Smooth muscle cell (in vitro differentiated cells): ENCODE results near the gene RBM20. TPM values are rescaled to one million over a fixed set of nuclear protein-coding genes. Genes with fewer than 3 reads are reported as not detected.

Experiments
- DNase-seq: peaks from one replicate; lab custom pipeline; 2025; ENCODE audit not compliant: unreplicated experiment; lab: John Stamatoyannopoulos, UW
- H2AFZ ChIP-seq: fragments of 200-600 bp; sonication (generic); 2 replicates; pipeline ENCODE4 v1.6.0; 2016; ENCODE audit warnings: antibody characterized with exemption, low read depth, mild to moderate bottlenecking
- H3F3A ChIP-seq: fragments of 200-600 bp; sonication (generic); 2 replicates; pipeline ENCODE4 v1.6.0; 2017; ENCODE audit warnings: antibody characterized with exemption, low read depth
- H3K27ac ChIP-seq: fragments of 200-600 bp; sonication (generic); 2 replicates; pipeline ENCODE4 v1.5.1; 2016; ENCODE audit warnings: low read depth, mild to moderate bottlenecking
- H3K27me3 ChIP-seq: fragments of 200-600 bp; sonication (generic); 2 replicates; pipeline ENCODE4 v1.6.1; 2016; ENCODE audit warnings: low read depth, mild to moderate bottlenecking
- H3K36me3 ChIP-seq: fragments of 200-600 bp; sonication (generic); 2 replicates; pipeline ENCODE4 v1.5.1; 2016; ENCODE audit warnings: low read depth
- H3K4me1 ChIP-seq: fragments of 200-600 bp; sonication (generic); 2 replicates; pipeline ENCODE4 v1.5.1; 2016; ENCODE audit warnings: low read depth
- H3K4me2 ChIP-seq: fragments of 200-600 bp; sonication (generic); 2 replicates; pipeline ENCODE4 v1.6.0; 2016; ENCODE audit warnings: mild to moderate bottlenecking
- H3K4me3 ChIP-seq: fragments of 200-600 bp; sonication (generic); 2 replicates; pipeline ENCODE4 v1.5.1; 2016; ENCODE audit warnings: mild to moderate bottlenecking
- H3K79me2 ChIP-seq: fragments of 200-600 bp; sonication (generic); 2 replicates; pipeline ENCODE4 v1.6.0; 2016; ENCODE audit warnings: low read depth, mild to moderate bottlenecking
- H3K9ac ChIP-seq: fragments of 200-600 bp; sonication (generic); 2 replicates; pipeline ENCODE4 v1.6.0; 2016; ENCODE audit warnings: low read depth
- H3K9me3 ChIP-seq: fragments of 200-600 bp; sonication (generic); replicated peaks from 2 replicates; pipeline ENCODE4 v1.5.1; 2016; ENCODE audit warnings: low read depth
- H4K20me1 ChIP-seq: fragments of 200-600 bp; sonication (generic); 2 replicates; pipeline ENCODE4 v1.6.0; 2016; ENCODE audit warnings: low read depth
- CTCF ChIP-seq: fragments of 200-600 bp; sonication (generic); IDR thresholded peaks from 2 replicates; pipeline ENCODE4 v1.5.1; 2017; ENCODE audit warnings: borderline replicate concordance, mild to moderate bottlenecking, antibody characterized with exemption; ENCODE audit not compliant: insufficient read depth, poor library complexity, severe bottlenecking
- WGBS: methylation state at CpG from one replicate; pipeline ENCODE4 v1.1.7; 2016; ENCODE audit warnings: low lambda C conversion rate; 5-methylcytosine and 5-hydroxymethylcytosine counted together
- polyA plus RNA-seq: library from polyadenylated mRNA; unstranded; fragments of >200 nt; fragmentation: Nextera tagmentation; extraction: Ambion mirVana; gene quantifications from 2 replicates; pipeline ENCODE4 v1.2.1, GENCODE V29; 2016
- total RNA-seq: library from RNA; depleted of rRNA; stranded (reverse); fragments of >200 nt; gene quantifications from 2 replicates; pipeline ENCODE4 v1.2.3, GENCODE V29; 2014

Gene RBM20
- total and polyA plus RNA-seq, 2 experiments from 2014 or later: 0.09 TPM

- no peak overlapping the region for H3K27ac ChIP-seq
- H3K4me3 ChIP-seq: no peak overlapping the region
- peaks cover 32% of the 10 kb centered on the region for H3K4me1 ChIP-seq
- H2AFZ ChIP-seq: no peak overlapping the region
- 18% methylated on average over 1 of the region's 1 CpG for WGBS
- no peaks in the 10 kb centered on the region for H3K9me3 ChIP-seq
- H3K36me3 ChIP-seq: no peaks in the 10 kb centered on the region
- no peaks in the 10 kb centered on the region for H4K20me1 ChIP-seq
- TF ChIP-seq CTCF: no peak
- H3F3A ChIP-seq: peaks cover 3% of the 10 kb centered on the region
- H3K9ac ChIP-seq: no peak overlapping the region
- DNase-seq: no peak
- no peaks in the 10 kb centered on the region for H3K79me2 ChIP-seq
- H3K27me3 ChIP-seq: no peaks in the 10 kb centered on the region
- H3K4me2 ChIP-seq: no peak overlapping the region
Measured at GRCh38 chr10:110825508-110825907, 181.4 kb downstream of the RBM20 start.

- no peak for DNase-seq
- 29% methylated on average over 4 of the region's 4 CpGs for WGBS
Measured at GRCh38 chr10:110827410-110827809, 183.3 kb downstream of the RBM20 start.

GRCh38 chr10:110827875-110828274 lies 183.7 kb downstream of the RBM20 start:
- H4K20me1 ChIP-seq: no peaks in the 10 kb centered on the region

More at GRCh38 chr10:110827410-110827809, 183.3 kb downstream of the RBM20 start:
- Histone ChIP-seq H3K4me1 (peaks cover 23% of the 10 kb centered on the region), H3K9me3 (no peaks in the 10 kb centered on the region), H3K4me2 (peak overlapping the region; percentile 20), H3K27ac (peak overlapping the region; percentile 39), H2AFZ (no peak overlapping the region), H3K79me2 (no peaks in the 10 kb centered on the region), H3F3A (peaks cover 3% of the 10 kb centered on the region), H3K36me3 (no peaks in the 10 kb centered on the region), H3K27me3 (no peaks in the 10 kb centered on the region), H3K9ac (no peak overlapping the region), H3K4me3 (no peak overlapping the region), H4K20me1 (no peaks in the 10 kb centered on the region)
- TF ChIP-seq CTCF: no peak

More at GRCh38 chr10:110827875-110828274, 183.7 kb downstream of the RBM20 start:
- WGBS: 71% methylated on average over 8 of the region's 8 CpGs
- Histone ChIP-seq H3K4me3 (no peak overlapping the region), H2AFZ (no peak overlapping the region), H3F3A (peaks cover 3% of the 10 kb centered on the region), H3K27me3 (no peaks in the 10 kb centered on the region), H3K9me3 (no peaks in the 10 kb centered on the region), H3K27ac (no peak overlapping the region), H3K9ac (no peak overlapping the region), H3K79me2 (no peaks in the 10 kb centered on the region), H3K4me2 (no peak overlapping the region), H3K4me1 (peaks cover 18% of the 10 kb centered on the region), H3K36me3 (no peaks in the 10 kb centered on the region)
- TF ChIP-seq CTCF: no peak
- DNase-seq: no peak
